Activated naive CD4-positive, alpha-beta T cell treated with Interleukin-2 at 50 U/mL for 16 hours (primary cell): ENCODE results near the gene TMEM86B.
"Not testable (repeated sequence)": the region's sequence is repeated elsewhere in the genome, so short reads cannot be mapped to it uniquely, and the experiment has no call there.

Experiments used
- DNase-seq: peaks from one replicate; pipeline ENCODE4 v3.0.0-alpha.2; 2020

TMEM86B gene

GRCh38 chr19:55212447-55212846 is 16.1 kb downstream of the TMEM86B start:
- DNase-seq: peak; percentile 52

GRCh38 chr19:55209693-55210472 is 18.7 kb downstream of the TMEM86B start:
- no peak for DNase-seq

- DNase-seq: no peak
Measured at GRCh38 chr19:55208880-55209692, 19.5 kb downstream of the TMEM86B start, which contains the start of gene PTPRH. PTPRH (minus strand) TSS chr19:55209501; CDS start chr19:55209433, 68 bp downstream.

- peak; percentile 53 for DNase-seq
Measured at GRCh38 chr19:55206664-55207500, 21.7 kb downstream of the TMEM86B start.

GRCh38 chr19:55202199-55202598 is 26.4 kb downstream of the TMEM86B start:
- not testable (repeated sequence) for DNase-seq

- DNase-seq: no peak
Measured at GRCh38 chr19:55199620-55200204, 28.9 kb downstream of the TMEM86B start.

GRCh38 chr19:55198651-55199050 is 29.9 kb downstream of the TMEM86B start:
- DNase-seq: no peak

- no peak for DNase-seq
Measured at GRCh38 chr19:55197528-55197927, 31.0 kb downstream of the TMEM86B start.

GRCh38 chr19:55196803-55197202 is 31.8 kb downstream of the TMEM86B start:
- no peak for DNase-seq

GRCh38 chr19:55193481-55193880 is 35.1 kb downstream of the TMEM86B start:
- no peak for DNase-seq

GRCh38 chr19:55189403-55189835 is 39.1 kb downstream of the TMEM86B start:
- DNase-seq: no peak

GRCh38 chr19:55188625-55189024 is 39.9 kb downstream of the TMEM86B start:
- no peak for DNase-seq

GRCh38 chr19:55186080-55186479 is 42.5 kb downstream of the TMEM86B start:
- no peak for DNase-seq

- no peak for DNase-seq
Measured at GRCh38 chr19:55181740-55182139, 46.8 kb downstream of the TMEM86B start.

- peak; percentile 72 for DNase-seq
Measured at GRCh38 chr19:55179606-55180484, 48.7 kb downstream of the TMEM86B start, which contains the start of gene SYT5. SYT5 (minus strand) TSS chr19:55180289; CDS start chr19:55179041, 1,248 bp downstream.

- peak; percentile 91 for DNase-seq
Measured at GRCh38 chr19:55178781-55179599, 49.6 kb downstream of the TMEM86B start.
